Muscle of arm (tissue), 12 donors: ENCODE measurements around the gene TP53. TPM values are rescaled to one million over a fixed set of nuclear protein-coding genes. Genes with fewer than 3 reads are reported as not detected.
"Not testable (repeated sequence)": the region's sequence is repeated elsewhere in the genome, so short reads cannot be mapped to it uniquely, and the experiment has no call there.

Experiments used
- DNase-seq: peaks from one replicate; pipeline ENCODE4 v3.0.0-alpha.2; 2013
- polyA plus RNA-seq, 12 donors: library from polyadenylated mRNA; unstranded; fragments of 120-200 nt; gene quantifications; one replicate each; pipeline ENCODE4 v1.2.1, GENCODE V29; 2013; ENCODE audit not compliant: insufficient read length in 12 of 12

The TP53 gene
- polyA plus RNA-seq, 12 donors = 32.5 to 874 (median 37.6) TPM

GRCh38 chr17:7677388-7678067, 9.8 kb downstream of the TP53 start:
- DNase-seq = no peak

- DNase-seq = no peak
Observed at GRCh38 chr17:7676533-7676932, 10.8 kb downstream of the TP53 start.

DNA sequence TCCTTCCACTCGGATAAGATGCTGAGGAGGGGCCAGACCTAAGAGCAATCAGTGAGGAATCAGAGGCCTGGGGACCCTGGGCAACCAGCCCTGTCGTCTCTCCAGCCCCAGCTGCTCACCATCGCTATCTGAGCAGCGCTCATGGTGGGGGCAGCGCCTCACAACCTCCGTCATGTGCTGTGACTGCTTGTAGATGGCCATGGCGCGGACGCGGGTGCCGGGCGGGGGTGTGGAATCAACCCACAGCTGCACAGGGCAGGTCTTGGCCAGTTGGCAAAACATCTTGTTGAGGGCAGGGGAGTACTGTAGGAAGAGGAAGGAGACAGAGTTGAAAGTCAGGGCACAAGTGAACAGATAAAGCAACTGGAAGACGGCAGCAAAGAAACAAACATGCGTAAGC, 12.4 kb downstream of the TP53 start:
- no peak for DNase-seq

GRCh38 chr17:7673239-7673638, 14.1 kb downstream of the TP53 start:
- DNase-seq = no peak

DNA sequence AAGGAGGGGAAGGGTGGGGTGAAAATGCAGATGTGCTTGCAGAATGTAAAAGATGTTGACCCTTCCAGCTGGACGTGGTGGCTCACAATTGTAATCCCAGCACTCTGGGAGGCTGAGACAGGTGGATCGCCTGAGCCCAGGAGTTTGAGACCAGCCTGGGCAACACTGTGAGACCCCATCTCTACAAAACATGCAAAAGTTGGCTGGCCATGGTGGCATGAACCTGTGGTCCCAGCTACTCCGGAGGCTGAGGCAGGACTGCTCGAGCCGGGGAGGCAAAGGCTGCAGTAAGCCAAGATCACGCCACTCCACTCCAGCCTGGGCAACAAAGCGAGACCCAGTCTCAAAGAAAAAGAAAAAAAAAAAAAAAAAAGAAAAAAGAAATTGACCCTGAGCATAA, 18.8 kb downstream of the TP53 start:
- DNase-seq = no peak

DNA sequence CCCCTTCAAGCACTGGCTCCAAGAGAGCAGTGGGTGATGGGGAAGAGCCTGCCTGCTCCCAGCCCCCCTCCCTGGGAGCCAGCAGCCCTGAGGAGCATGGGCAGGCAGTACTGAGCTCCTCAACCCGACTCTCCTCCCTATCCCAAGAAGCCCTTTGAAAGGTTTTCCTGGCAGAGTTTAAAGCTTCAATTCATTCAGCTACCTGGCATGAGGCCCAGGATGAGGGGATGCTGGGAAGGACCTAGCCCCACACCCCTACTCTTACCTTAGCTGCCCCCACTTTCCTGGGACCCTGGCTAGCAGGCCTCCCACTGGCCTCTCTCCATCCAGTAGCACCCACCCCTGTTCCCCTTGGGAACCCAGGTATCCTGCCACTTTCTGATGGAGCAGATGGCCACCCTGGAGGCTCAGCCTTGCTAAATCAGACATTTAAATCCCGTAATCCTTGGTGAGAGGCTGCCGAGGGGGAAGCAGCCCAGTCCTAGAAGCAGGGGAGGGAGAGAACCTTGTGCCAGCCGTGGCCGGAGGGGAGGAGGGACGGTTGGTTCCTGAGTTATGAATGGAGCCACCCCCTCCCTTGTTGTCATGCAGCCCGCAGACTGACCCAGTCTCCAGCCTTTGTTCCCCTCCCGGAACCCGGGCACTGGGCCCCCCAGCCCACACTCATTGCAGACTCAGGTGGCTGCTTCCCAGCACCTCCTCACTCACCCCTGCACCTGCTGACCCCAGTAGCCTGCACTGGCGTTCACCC, 19.5 kb downstream of the TP53 start:
- no peak for DNase-seq

DNA sequence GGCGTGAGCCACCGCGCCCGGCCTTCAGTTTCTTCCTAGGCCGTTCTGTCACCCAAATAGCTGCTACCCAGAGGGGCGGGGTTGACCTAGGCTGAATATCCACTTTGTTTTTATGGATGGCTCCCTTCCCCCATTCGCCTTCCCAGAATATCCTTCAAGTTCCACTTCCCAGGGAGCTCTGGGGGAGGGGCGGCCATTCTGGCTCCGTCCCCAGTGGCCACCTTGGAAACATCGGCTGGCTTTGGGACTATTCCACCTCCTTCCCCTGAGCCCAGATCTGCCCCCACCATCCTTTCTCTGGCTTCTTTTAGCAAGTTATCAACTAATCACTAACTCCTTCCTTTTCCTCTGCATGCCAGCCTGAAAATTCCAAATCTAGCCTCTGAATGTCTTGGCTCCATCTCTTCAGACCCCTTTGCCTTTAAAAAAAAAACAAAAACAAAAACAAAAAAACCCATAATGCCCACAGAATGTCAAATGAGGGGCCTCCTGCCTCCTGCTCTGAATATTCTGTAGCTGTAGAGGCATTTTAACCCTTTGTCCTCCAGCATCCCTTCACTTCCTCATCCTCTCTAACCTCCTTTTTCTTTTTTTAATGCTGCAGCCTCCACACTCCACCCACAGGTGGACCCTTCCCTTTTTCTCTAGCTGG, 30.2 kb downstream of the TP53 start:
- no peak for DNase-seq

GRCh38 chr17:7655541-7655840, 31.8 kb downstream of the TP53 start:
- DNase-seq = no peak

GRCh38 chr17:7654832-7655540, 32.3 kb downstream of the TP53 start:
- no peak for DNase-seq

DNA sequence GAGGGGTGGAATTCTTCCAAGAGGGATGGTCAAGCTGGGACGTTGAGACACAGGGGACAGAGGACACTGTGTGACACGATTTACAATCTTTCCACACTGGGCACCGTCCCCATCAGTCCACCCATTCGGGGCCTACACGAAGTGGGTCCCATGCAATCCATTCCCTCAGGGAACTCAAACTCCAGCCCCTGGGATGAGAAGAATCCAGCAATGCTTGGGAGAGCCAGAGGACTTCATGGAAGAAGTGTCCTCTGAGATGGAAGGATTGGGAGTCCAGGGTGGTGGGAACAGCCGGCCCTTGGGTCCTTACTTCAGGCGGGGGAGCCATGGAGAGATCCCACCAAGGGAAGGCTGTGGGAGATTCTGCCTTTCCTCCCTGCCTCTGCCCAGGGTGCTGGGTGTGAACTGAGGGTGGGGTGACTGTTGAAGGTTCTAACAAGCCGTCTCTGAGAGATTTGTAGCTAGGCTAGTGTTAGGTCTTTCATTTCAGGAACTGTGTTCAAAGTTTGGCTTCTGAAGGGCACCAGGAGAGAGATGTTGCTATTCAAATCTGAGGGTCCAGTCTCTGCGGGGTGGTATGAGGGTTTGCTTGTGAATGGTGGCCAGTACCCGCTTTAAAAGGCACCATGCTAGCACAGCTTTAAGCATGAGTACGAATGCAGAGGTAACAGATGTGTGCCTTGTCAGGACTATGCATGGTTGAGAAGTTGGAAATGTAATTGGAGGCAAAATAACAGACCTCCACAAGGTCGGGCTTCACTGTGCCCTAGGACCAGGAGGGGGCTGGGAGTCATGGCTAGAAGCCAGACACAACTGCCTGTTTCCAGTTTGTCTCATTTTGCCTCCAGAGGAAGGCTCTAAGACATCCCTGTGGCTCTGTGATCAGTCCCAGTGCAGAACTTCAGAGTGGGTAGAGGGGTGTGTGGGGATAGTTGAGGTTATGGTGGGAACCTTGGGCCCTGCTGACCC, 34.6 kb downstream of the TP53 start:
- no peak for DNase-seq

DNA sequence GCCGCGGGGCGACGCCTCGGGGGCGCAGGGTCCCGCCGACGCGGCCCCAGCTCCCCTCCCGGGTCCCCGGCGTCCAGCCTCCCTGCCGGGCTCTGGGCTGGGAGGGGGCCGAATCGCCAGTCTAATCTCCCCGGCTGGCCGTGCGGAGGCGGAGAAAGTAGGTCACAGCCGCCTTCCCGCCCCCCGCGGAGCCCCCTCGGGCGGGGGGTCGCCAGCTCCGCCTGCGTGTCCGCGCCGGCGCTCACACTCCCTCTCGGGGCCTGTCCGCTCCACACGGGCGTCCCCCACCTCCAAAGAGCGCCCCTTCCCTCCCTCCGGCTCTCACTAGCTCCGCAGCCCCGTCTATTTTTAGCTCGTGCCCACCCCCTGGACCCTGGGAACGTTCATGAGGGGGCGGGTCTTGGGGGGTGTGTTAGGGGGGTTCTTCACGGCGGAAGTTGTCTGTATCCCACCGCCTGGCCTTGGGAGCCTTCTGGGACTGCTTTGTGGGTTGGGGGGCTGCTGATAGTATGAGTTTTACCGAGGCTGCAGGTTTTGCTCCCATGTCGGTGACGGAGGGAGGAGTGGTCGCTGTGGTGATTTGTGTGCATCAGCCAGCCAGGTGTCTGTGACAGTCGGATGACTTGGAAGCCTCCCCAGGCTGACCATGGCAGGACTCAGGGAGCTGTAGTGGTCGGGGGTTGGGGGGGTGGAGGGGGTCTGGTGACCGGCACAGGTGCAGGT, 35.5 kb downstream of the TP53 start:
- DNase-seq = peak; percentile 57

- no peak for DNase-seq
Observed at GRCh38 chr17:7651097-7651664, 36.1 kb downstream of the TP53 start.

DNA sequence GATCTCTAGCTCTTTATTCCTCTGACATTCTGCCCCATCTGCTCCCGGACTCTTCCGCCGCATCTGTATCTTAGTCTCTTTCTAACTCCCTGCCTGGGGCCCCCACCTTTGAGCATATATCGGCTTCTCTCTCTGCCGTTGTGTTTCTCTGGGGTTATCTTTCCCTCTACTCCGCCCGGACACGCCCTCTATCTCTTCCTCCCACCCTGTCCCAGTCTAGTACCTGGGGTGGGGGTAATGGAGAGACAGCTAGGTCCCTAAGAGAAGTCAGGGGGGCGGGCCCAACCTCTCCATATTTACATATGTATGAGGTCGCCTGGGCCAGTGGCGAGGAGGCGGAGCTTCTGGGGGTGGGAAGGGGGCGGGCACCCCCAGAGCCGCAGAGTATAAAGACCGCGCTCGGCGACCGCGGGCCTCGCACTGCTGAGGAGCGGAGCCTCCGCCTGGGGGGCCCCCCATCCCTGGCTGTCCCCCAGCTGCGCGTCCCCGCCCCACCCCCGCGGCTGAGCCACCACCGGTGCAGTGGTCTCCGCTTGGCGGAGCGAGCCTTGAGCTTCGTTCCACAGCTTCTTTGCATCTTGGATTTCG, 36.7 kb downstream of the TP53 start, which contains the start of gene ATP1B2:
Gene ATP1B2 (plus strand): TSS at position 418 of the 588 bp plus-strand sequence. CDS start 593 bp downstream, outside the sequence.
- DNase-seq = peak; percentile 76

DNA sequence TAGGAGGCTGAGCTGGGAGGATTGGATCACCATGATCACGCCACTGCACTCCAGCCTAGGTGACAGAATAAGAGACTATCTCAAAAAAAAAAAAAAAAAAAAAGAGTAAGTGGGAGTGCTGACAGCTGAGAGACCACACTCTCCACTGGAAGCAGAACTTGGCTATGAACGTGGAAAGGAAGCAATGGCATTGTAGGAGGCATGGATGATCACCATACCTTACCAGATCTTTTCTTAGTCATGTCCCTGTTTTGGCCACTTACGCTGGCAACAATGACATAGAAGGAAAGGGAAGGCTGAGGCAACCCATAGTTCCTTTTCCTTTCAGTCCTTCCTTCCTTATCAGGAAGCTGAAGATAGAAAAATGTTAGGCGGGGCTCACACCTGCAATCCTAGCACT, 40.3 kb downstream of the TP53 start:
- DNase-seq = no peak

DNA sequence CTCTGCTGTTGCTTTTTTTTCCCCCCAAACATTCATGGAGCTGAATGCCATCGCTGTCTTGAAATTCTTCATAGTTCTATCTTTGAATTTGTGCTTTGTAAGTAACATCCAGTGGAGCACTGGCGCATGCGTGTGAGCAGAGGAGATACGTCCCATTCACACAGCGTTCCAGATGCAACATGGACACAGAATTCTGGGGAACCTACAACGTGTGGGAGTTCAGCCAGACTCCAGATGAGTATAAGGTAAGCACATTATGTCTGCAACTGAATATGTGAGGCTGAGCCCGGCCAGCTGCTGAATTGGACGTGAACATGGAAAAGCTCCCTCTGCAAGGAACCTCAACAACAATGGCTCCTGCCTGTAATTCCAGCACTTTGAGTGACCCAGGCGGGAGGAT, 40.8 kb downstream of the TP53 start:
- DNase-seq = no peak

DNA sequence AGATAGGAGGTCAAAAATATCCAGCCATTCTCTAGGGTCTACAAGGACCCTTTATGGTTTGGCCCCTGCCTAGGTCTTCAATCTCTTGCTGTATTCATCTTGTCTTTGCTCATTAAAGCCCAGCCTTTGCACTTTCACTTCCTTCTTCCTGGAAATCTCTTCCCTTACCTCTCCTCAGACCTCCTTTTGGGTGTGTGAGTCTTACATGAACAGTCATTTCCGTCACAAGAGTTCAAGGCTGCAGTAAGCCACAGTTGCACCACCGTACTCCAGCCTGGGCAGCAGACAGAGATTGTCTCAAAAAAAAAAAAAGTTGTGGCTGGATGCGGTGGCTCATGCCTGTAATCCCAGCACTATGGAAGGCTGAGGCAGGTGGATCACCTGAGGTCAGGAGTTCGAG, 42.5 kb downstream of the TP53 start:
- no peak for DNase-seq

DNA sequence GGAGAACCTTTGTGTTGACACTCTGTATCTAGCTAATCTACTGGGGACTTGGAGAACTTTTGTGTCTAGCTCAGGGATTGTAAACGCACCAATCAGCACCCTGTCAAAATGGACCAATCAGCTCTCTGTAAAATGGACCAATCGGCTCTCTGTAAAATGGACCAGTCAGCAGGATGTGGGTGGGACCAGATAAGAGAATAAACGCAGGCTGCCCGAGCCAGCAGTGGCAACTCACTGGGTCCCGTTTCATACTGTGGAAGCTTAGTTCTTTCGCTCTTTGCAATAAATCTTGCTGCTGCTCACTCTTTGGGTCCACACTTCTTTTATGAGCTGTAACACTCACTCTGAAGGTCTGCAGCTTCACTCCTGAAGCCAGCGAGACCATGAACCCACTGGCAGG, 45.7 kb downstream of the TP53 start:
- not testable (repeated sequence) for DNase-seq

DNA sequence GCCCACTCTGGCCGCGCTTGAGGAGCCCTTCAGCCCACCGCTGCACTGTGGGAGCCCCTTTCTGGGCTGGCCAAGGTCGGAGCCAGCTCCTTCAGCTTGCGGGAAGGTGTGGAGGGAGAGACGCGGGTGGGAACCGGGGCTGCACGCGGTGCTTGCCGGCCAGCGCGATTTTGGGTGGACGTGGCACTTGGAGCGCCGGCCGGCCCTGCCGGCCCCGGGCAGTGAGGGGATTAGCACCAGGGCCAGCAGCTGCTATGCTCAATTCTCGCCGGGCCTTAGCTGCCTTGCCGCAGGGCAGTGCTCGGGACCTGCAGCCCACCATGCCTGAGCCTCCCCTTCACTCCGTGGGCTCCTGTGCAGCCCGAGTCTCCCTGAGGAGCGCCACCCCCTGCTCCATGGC, 46.5 kb downstream of the TP53 start:
- DNase-seq = no peak

DNA sequence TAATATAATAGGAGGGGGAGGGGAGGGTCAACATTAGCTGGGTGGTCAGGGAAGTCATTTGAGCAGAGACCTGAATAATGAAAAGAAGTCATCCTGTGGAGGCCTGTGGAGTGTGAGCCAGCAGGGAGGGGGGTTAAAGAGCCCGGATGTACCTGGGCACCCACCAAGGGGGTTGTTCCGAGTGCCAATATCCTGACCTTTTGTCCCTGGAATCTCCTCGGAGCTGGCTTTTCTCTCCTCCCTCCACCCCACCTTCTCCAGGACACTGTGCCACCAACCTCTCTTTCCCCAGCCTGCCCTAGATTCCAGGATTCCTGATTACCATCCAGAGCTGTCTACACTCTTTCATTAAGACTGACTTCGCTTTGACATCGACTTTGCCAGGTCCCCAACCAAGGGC, 51.1 kb downstream of the TP53 start:
- no peak for DNase-seq

DNA sequence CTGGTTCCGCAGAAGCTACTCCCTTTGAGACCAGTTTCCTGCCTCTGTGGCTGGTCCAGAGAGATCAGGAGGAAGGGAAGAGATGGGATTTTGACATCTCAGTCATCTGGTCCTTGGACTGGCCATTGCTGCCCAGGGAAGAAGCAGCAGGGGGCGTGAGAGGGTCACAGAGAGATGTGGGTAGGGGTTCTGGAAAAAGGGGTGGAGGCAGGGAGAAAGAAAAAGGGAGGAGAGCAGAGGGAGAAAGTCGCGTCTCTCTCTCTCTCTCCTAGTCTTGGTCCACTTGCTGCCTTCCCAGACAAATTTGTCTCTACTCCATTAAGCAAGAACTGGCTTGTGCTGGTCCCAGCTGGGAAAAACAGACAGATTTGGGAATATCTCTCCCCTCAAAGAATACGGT, 52.9 kb downstream of the TP53 start:
- no peak for DNase-seq
